Suppressor macrophage treated with lipopolysaccharide for 4 hours (primary cell): ENCODE results near the gene AURKA.
A peak's percentile ranks its signal among the peaks of the same experiment; 100 is the strongest.

Experiments
- DNase-seq: peaks from one replicate; pipeline ENCODE4 v3.0.0-alpha.2; 2020

AURKA gene

GRCh38 chr20:56389807-56390206 is 2.2 kb downstream of the AURKA start:
- no peak for DNase-seq

GRCh38 chr20:56388882-56389281 is 3.1 kb downstream of the AURKA start:
- no peak for DNase-seq

- no peak for DNase-seq
Observed at GRCh38 chr20:56386219-56386618, 5.8 kb downstream of the AURKA start.

GRCh38 chr20:56385130-56385529 is 6.9 kb downstream of the AURKA start:
- DNase-seq: no peak

- no peak for DNase-seq
Observed at GRCh38 chr20:56383334-56383733, 8.7 kb downstream of the AURKA start.

GRCh38 chr20:56382696-56383095 is 9.3 kb downstream of the AURKA start:
- no peak for DNase-seq

GRCh38 chr20:56381501-56381900 is 10.5 kb downstream of the AURKA start:
- DNase-seq: no peak

- peak; percentile 12 for DNase-seq
Observed at GRCh38 chr20:56380375-56380774, 11.6 kb downstream of the AURKA start.

- no peak for DNase-seq
Observed at GRCh38 chr20:56378386-56378785, 13.6 kb downstream of the AURKA start.

GRCh38 chr20:56376331-56376730 is 15.7 kb downstream of the AURKA start:
- DNase-seq: peak; percentile 70

GRCh38 chr20:56373942-56374341 is 18.1 kb downstream of the AURKA start:
- DNase-seq: peak; percentile 94

GRCh38 chr20:56372850-56373249 is 19.2 kb downstream of the AURKA start:
- no peak for DNase-seq

GRCh38 chr20:56371977-56372376 is 20.0 kb downstream of the AURKA start:
- no peak for DNase-seq

GRCh38 chr20:56369179-56369578 is 22.8 kb downstream of the AURKA start:
- DNase-seq: no peak

GRCh38 chr20:56368351-56369134 is 23.5 kb downstream of the AURKA start:
- DNase-seq: no peak

- no peak for DNase-seq
Observed at GRCh38 chr20:56363491-56363890, 28.5 kb downstream of the AURKA start.

GRCh38 chr20:56362833-56363413 is 29.1 kb downstream of the AURKA start:
- DNase-seq: peak; percentile 13

GRCh38 chr20:56361900-56362299 is 30.1 kb downstream of the AURKA start:
- no peak for DNase-seq

GRCh38 chr20:56360908-56361205 is 31.2 kb downstream of the AURKA start:
- DNase-seq: no peak

GRCh38 chr20:56360133-56360907 is 31.7 kb downstream of the AURKA start:
- DNase-seq: no peak

- peak; percentile 36 for DNase-seq
Observed at GRCh38 chr20:56359212-56360132, 32.5 kb downstream of the AURKA start.

GRCh38 chr20:56358600-56359211 is 33.3 kb downstream of the AURKA start, which contains the start of gene FAM210B:
FAM210B (plus strand) TSS chr20:56358974; CDS start chr20:56359006, 32 bp downstream.
- DNase-seq: peak; percentile 94
